HG02981 (cell line): ENCODE data around the gene ADAM12.

Source experiments
- ATAC-seq: cut with Tn5 transposase; IDR thresholded peaks from one replicate; pipeline ENCODE4 v1.9.1; 2021; ENCODE audit warnings: mild to moderate bottlenecking, moderate library complexity; ENCODE audit not compliant: unreplicated experiment

The ADAM12 gene

DNA sequence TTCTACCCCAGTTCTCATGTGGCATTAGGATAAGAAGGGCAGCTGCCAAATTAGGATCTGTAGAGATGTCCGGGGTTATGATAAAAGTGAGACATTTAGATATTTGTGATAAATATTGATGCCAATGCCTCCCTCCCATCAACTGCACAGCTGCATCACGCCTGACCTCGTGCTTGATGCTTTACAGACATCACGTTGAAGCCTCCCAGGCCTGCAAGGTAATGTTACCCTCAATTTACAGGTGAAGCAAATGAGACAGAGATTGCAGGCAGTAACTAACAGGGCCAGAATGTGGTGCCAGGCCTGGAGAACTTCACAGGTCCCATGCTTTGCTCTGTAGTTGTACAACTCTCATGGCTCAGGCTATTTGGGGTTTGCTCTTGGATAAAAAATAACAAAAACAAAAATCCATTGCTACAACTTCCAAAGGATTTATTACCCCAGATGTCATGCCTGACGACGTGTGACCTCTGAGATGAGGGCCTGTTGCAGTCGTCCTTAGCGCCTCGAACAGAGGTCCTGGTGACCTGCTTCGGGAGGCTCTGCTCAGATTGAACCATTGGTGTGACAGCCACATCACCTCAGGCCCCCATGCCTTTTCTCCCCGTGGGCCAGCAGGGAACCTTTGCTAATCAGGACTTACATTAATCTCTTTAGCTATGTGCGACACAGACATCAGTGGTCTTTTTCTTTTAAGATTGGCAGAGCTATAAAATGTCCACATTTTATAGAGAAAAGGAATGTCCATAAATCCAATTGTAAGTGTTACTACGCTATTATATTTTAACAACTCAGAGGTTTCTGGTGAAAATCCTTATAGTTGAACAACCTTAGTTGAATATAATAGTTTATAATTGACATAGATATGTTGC is 169.3 kb downstream of the ADAM12 start:
- ATAC-seq, result no peak

- no peak for ATAC-seq
These were observed 170.1 kb downstream of the ADAM12 start for GRCh38 chr10:126218174-126218573.

- no peak for ATAC-seq
These were observed 171.7 kb downstream of the ADAM12 start for GRCh38 chr10:126216632-126216961.

DNA sequence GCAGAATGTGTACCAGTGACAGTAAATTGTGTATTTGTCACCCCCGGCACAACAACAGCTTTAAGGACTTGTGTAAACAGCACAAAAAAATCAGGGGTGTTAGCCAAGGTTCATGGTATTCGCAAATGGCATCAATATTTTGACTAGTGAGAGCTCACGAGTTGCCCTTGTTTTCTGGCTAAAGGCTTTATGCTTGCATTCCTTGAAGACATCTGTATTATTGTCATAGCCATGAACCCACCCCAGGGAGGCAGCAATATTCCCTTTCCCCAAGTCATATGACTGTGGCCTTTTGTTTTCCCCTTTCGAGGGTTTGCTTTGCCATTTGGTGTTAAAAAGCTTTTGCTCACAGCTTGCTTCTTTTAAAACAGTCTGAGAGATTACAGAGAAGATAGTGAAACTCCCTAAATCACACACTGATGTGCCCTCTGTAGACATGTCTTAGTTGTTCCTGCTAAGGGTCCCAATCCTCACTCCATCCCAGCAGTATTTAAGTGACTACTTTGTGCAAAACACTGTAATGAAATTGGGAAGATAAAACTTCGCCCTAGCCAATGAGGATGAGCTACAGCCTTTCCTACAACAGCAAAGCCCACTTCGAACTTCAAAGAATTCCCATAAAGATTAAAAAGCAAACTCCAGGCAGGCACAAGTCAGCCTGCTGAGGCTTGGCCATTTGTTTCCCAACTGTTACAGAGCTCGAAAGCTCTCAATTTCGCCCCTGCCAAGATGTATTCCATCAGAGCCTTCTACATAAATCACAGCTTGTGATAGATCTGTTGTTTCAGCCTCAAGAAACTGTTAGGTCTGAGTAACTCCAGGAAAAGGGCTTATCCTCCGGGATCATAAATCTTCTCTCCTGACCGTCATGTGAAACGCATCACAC is 172.3 kb downstream of the ADAM12 start:
- ATAC-seq, result no peak

DNA sequence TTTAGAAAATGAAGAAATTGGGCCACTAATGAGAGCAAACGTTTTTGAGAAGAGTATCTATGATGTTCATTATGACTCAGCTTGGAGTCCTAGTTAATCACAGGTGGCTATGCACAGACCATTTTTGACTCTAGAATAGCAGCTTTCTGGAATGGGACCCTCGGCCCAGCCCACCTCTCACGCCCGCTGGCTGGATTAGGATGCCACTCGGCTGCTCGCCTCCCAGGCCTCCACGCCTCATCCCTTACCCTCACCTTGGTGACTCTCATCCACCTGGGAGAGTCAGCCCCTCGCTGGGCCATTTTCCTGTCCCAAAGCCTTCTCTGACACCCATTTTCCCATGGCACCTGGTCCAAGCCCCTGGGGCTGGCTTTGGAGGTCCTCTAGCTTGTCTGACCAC is 173.6 kb downstream of the ADAM12 start:
- no peak for ATAC-seq

GRCh38 chr10:126214021-126214420 is 174.3 kb downstream of the ADAM12 start:
- ATAC-seq, result no peak

GRCh38 chr10:126212738-126213137 is 175.5 kb downstream of the ADAM12 start:
- ATAC-seq, result no peak

GRCh38 chr10:126210051-126210651 is 178.1 kb downstream of the ADAM12 start:
- no peak for ATAC-seq

DNA sequence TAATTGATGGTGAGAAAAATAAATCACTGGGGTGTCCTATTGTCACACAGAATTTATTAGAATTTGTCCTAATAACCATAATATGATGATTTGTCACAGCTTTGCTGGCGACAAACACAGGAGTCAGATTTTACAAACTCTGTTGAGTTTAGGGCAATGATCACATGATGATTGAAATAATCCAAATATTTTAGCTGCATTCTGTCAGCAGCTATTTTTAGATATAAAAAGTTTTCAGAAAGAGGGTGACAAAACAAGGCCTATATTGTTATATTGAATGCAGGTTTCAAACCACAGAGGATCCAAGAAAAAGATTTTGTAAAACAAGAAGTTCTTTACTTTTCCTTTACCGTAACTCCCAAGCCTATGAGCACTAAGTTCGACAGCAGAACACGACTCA is 178.8 kb downstream of the ADAM12 start:
- ATAC-seq, result no peak

DNA sequence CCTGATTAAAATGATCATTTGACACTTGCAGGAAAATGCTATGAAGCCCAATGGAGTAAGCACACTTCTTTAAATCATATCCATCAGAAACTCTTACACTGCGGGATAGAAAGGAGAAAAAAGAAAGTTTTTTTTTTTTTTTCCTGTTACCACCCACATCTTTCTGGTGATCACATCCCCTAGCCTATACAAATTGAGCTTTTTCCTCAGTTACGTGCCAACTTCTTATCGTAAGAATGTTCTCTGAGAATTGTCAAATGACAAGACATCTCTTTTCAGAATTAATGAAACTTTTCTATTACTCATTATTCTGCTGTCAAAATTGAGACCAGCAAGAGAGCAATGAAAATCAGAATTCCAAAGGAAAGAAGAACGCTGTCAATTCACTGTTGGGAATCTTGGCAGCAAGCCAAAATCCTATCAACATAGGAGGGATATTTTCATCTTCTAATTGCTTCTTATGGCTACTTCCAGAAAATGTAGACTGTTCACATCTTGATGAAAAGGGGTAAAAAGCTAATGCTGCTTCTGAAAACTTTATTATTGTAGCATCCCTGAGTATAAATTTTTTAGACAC is 179.5 kb downstream of the ADAM12 start:
- ATAC-seq, result no peak

- ATAC-seq, result no peak
These were observed 180.4 kb downstream of the ADAM12 start for GRCh38 chr10:126207851-126208250.

DNA sequence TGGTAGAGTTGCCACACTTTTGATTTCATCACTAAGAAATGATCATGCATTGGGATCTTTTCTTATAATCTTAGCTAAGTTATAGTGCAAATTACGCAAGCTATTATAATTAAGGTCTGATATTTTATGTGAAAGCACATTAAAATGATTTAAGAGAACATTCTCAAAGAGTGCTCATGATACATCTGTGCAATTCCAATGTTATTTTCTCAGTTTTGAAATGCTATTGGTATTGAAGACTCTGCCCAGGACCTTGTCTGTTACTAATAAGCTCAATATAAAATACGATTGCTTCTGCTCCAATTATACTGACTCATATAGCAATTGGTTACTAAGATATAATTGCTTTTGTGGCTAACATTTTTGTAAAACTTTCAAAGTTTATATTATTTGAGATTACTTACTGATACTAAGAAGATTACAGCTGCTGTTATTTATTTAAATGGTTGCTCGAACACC is 180.9 kb downstream of the ADAM12 start:
- ATAC-seq, result no peak

DNA sequence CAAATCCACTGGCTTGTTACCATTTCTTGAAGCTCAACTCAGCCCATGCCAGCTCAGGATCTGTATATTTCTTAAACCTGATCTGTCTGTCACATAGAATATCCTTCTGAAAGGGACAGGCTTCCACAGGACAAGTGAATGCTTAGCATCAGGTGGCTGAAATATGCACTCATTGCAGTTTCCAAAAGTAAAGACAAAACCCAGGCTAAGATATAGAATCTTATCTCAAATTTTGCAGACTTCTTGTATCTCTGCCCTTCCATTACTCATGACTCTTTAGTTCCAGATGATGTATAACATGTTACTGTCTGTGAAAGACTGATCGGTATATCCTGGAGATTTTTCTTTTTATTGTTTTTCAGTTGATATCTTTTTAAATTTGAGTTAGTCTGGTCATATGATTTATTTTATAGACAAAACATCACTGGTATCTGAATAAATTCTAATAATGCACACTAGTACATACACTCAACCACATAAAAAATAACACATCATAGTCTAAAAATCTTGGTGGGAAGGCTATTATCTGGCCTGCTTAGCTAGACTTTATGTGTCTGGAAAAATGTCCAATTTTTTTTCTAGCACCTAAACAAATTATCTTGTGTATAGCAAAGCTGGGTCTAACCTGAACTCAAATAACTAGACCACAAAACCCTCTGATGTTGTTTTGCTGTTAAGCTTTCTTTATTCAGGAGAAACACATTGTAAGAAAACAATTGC is 182.6 kb downstream of the ADAM12 start:
- ATAC-seq, result no peak

GRCh38 chr10:126204320-126204719 is 184.0 kb downstream of the ADAM12 start:
- ATAC-seq, result no peak

- ATAC-seq, result no peak
These were observed 184.5 kb downstream of the ADAM12 start for GRCh38 chr10:126203746-126204145.

DNA sequence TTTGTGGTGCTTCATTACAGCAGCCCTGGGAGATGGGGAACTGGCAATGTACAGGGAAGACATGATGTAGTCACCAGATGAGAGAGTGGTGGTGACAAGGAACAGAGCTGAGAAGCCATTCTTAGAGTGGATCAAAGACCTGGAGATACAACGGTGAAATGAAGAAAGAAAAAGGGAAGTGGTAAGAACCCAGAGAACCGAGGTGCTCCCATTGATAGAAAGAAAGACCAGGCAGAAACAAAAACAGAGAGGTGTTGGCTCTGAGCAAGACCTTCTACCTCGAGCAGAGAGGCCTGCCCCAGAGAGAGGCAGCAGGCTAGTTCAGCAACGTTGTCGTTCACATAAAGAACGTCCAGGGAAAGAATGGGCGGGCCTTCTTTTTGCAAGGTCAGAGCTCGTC is 186.7 kb downstream of the ADAM12 start:
- ATAC-seq, result no peak

GRCh38 chr10:126199221-126199998 is 188.9 kb downstream of the ADAM12 start:
- no peak for ATAC-seq

- no peak for ATAC-seq
These were observed 189.6 kb downstream of the ADAM12 start for GRCh38 chr10:126198681-126199080.

GRCh38 chr10:126197036-126197543 is 191.2 kb downstream of the ADAM12 start:
- no peak for ATAC-seq

DNA sequence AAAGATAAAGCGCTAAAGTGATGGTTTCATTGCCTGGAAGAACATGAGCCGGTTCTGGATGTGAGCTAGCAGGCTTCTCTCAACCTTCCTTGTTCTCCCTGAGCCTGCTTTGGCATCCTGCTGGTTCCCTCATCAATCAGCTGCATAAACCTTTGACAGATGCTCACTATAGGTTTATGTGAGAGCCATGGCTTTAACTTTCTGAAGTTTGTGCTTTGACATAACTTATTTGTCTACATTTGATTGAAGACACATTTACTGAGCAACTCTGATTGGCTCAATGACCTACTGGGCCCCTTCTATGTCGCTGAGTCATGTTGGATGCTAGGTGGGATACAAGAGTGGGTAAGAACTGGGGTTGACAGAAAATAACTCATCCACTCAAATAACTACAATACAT is 192.0 kb downstream of the ADAM12 start:
- no peak for ATAC-seq
